ENCODE results near the gene OSBPL1A.

OSBPL1A gene

GRCh38 chr18:24228667-24229041 lies 169.0 kb downstream of the OSBPL1A start:
- TF ChIP-seq POLR2A (IDR thresholded peaks at IDR 0.05; ENCODE audit: low read length) = no peak
- no peak for TF ChIP-seq GATA1 (IDR thresholded peaks at IDR 0.05; ENCODE audit: low read depth, low read length)
- no peak for DNase-seq

GRCh38 chr18:24227977-24228666 lies 169.5 kb downstream of the OSBPL1A start:
- TF ChIP-seq POLR2A (IDR thresholded peaks at IDR 0.05; ENCODE audit: low read length) = no peak
- no peak for TF ChIP-seq GATA1 (IDR thresholded peaks at IDR 0.05; ENCODE audit: low read depth, low read length)
- no peak for DNase-seq

GRCh38 chr18:24220318-24220688 lies 177.3 kb downstream of the OSBPL1A start:
- DNase-seq = no peak
- TF ChIP-seq GATA1 (IDR thresholded peaks at IDR 0.05; ENCODE audit: low read depth, low read length) = no peak
- TF ChIP-seq POLR2A (IDR thresholded peaks at IDR 0.05; ENCODE audit: low read length) = no peak

- TF ChIP-seq GATA1 (IDR thresholded peaks at IDR 0.05; ENCODE audit: low read depth, low read length) (no peak), POLR2A (IDR thresholded peaks at IDR 0.05; ENCODE audit: low read length) (no peak)
- DNase-seq = no peak
Measured at GRCh38 chr18:24219561-24220317, 177.9 kb downstream of the OSBPL1A start.

DNA sequence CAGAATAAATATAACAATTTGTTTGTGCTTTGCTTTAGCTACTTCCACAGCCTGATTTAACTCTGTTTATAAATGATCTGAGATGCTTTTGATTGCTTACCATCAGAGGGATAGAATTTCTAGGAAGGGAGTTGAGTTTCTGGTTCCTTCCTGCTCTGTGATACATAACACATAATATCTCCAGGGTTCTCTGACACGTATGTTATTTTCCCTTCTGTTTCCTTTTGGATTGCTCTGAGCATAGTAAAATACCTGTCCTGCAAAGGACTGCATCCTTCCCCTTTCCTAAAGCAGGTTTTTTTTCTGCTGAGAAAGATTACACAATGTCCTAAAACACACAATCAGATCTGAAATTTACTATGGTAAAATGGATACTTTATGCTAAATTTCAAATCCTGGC lies 182.7 kb downstream of the OSBPL1A start:
- no peak for DNase-seq
- no peak for TF ChIP-seq POLR2A (IDR thresholded peaks at IDR 0.05; ENCODE audit: low read length)
- no peak for TF ChIP-seq GATA1 (IDR thresholded peaks at IDR 0.05; ENCODE audit: low read depth, low read length)

GRCh38 chr18:24214144-24214543 lies 183.5 kb downstream of the OSBPL1A start:
- no peak for DNase-seq
- TF ChIP-seq POLR2A (IDR thresholded peaks at IDR 0.05; ENCODE audit: low read length) = no peak
- no peak for TF ChIP-seq GATA1 (IDR thresholded peaks at IDR 0.05; ENCODE audit: low read depth, low read length)

DNA sequence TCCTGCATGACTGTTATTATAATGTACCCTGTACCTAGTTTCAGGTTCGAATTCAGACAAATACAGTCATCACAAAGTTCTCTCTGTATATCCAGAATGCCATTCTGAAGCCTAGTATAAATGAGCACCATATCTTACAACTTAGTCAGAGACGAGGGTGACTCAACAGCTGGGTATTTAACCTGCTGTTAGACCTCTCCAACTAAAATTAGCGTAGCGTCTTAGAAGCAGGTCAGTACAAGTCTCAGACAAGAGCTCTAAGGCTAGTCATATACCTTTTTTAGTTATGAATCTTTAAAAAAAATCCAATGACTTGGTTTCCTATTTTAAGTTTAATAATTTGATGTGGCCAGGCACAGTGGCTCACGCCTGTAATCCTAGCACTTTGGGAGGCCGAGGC lies 184.7 kb downstream of the OSBPL1A start:
- DNase-seq = no peak
- TF ChIP-seq GATA1 (IDR thresholded peaks at IDR 0.05; ENCODE audit: low read depth, low read length) = no peak
- no peak for TF ChIP-seq POLR2A (IDR thresholded peaks at IDR 0.05; ENCODE audit: low read length)

GRCh38 chr18:24209558-24209957 lies 188.1 kb downstream of the OSBPL1A start:
- DNase-seq = no peak
- no peak for TF ChIP-seq POLR2A (IDR thresholded peaks at IDR 0.05; ENCODE audit: low read length)
- TF ChIP-seq GATA1 (IDR thresholded peaks at IDR 0.05; ENCODE audit: low read depth, low read length) = no peak

DNA sequence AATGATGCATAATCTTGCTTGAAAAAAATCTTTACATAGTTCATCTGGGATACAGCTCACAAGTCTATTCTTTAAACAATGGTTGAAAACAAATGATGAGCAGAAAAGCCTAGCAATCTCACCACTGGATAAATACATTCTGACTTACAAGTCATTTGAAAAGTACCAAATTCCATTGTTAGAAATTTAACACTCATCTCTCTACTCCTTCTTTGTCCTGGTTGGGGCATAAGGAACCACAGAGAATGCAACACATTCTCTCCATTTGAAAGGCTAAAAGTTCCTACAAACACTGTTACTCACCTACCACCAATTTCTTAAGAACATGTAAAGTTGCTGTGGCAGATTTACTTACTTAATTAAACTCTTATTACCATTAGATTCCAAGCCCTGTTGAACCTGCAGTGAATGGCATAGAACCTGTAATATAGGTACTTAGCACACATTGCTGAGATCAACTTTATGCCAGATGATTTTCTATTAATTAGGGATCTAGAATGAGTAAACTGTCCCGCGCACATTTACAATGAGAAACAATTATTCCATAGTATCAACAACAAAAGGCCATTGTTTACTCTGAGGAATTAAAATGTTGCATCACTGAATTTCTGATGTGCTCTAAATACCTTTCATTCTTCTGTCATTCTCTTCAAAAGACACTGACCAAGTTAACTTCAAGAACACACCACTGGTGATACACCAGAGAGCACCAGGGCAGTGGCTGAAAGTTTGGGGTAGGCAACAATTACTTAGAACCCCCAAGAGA lies 189.2 kb downstream of the OSBPL1A start:
- no peak for DNase-seq
- TF ChIP-seq GATA1 (IDR thresholded peaks at IDR 0.05; ENCODE audit: low read depth, low read length) (no peak), POLR2A (IDR thresholded peaks at IDR 0.05; ENCODE audit: low read length) (no peak)

- no peak for TF ChIP-seq POLR2A (IDR thresholded peaks at IDR 0.05; ENCODE audit: low read length)
- no peak for TF ChIP-seq GATA1 (IDR thresholded peaks at IDR 0.05; ENCODE audit: low read depth, low read length)
- DNase-seq = no peak
Measured at GRCh38 chr18:24204904-24205303, 192.7 kb downstream of the OSBPL1A start.

DNA sequence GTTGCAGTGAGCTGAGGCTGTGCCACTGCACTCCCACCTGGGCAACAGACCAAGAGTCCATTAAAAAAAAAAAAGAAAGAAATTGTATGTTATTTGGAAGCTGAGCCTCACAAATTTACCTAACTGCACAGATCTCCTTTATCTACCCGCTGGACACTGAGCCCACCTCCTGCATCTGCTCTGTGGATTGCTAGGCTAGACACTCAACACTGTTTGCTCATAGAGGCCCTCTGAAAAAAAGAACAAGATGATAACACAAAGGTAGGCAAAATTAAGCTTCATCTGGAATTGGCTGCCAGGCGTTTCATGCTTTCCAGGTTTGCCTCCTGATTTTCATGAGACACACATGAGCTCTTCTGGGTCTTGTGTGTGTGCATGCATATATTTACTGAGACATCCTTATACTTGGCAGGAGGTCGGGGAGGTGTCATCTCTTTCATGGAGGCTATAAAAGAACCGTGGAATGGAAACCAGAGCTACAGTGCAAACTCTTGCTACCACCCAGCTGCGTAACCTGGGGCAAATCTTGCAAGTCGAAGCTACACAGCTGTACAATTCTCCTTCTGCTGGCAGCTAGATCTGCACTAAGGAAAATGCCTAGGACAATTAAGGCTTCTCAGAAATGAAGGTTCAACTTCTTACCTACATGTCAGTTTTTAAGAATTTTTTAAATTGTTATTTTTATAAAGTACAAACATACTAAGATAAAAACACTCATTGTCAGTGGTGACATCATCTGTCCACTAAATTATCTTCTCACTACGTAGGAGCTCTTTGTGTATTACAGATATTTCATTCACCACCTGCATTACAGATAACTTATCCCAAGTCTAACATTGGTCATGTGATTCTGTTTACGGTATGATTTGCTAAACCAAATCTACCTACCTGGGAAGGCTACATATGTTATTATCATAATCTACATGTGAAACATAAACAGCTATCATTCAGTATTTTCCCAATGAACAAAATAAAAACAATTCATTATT lies 195.6 kb downstream of the OSBPL1A start:
- TF ChIP-seq GATA1 (IDR thresholded peaks at IDR 0.05; ENCODE audit: low read depth, low read length) (no peak), POLR2A (IDR thresholded peaks at IDR 0.05; ENCODE audit: low read length) (no peak)
- no peak for DNase-seq

DNA sequence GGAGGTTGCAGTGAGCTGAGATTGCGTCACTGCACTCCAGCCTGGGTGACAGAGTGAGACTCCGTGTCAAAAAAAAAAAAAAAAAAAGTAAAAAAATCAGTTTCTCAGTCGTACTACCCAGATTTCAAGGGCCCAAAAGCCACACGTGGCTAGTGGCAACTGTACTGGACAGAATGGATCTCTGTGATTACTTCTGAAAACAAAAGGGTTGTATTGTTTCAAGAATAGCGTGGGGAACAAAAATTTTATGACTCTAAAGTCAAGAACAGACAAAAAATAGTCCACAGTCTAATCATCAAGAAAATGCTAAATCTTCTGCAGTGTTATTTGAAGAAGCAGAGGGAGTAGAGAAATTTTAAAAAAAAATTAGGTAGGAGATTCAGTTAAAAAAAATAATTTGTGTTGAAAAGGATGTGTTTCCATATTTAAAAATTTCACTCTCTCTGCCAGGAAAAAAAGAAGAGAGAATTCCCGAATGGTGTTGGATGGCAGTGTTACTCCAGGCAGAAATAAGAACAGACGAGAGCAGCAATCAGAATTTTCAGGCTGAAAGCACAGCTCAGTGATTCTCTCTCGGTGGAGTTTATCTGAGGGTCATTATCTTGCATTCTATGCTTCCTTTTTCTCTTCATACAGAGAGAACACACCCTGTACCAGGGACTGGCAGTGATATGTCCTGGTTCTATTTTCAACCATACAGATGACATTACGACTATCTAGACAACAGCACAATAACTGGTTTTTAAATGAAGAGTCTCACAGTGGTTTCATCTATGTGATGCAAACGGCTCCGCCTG lies 196.9 kb downstream of the OSBPL1A start:
- no peak for TF ChIP-seq GATA1 (IDR thresholded peaks at IDR 0.05; ENCODE audit: low read depth, low read length)
- no peak for TF ChIP-seq POLR2A (IDR thresholded peaks at IDR 0.05; ENCODE audit: low read length)
- no peak for DNase-seq
